Prostate gland (tissue), 2 donors: ENCODE measurements around the gene DGKB. TPM values are rescaled to one million over a fixed set of nuclear protein-coding genes. Genes with fewer than 3 reads are reported as not detected.

ENCODE experiments used
- DNase-seq: peaks from one replicate; pipeline ENCODE4 v3.0.0-alpha.2; 2019; ENCODE audit warnings: low spot score
- H3K27ac ChIP-seq, 2 donors: fragments of 200-600 bp; sonication (generic); 2 replicates each; pipeline ENCODE4 v1.5.1; 2017 to 2019
- H3K27me3 ChIP-seq: fragments of 200-600 bp; sonication (generic); replicated peaks from 2 replicates; pipeline ENCODE4 v1.5.1; 2019; ENCODE audit not compliant: insufficient read depth
- H3K36me3 ChIP-seq, 2 donors: fragments of 200-600 bp; sonication (generic); 1 replicate in 1 of 2; 2 replicates in 1 of 2; pipeline versions ENCODE4 v1.5.1 to v1.8.1; 2017 to 2019
- H3K4me1 ChIP-seq: fragments of 200-600 bp; sonication (generic); replicated peaks from 2 replicates; pipeline ENCODE4 v1.5.1; 2019
- H3K4me3 ChIP-seq, 2 donors: fragments of 200-600 bp; sonication (generic); 2 replicates each; pipeline ENCODE4 v1.5.1; 2017 to 2019
- H3K9me3 ChIP-seq: fragments of 200-600 bp; sonication (generic); 2 replicates; pipeline ENCODE4 v1.5.1; 2017
- CTCF ChIP-seq, 4 experiments: fragments of 200-600 bp in 2 of 4; fragments of 450-650 bp in 2 of 4; sonication (generic) in 2 of 4; IDR thresholded peaks; 1 replicate in 3 of 4; 2 replicates in 1 of 4; pipeline ENCODE4 v1.5.1; 2016 to 2019; ENCODE audit warnings: antibody characterized with exemption in 4 of 4, mild to moderate bottlenecking in 2 of 4, moderate library complexity in 2 of 4
- POLR2A ChIP-seq: fragments of 450-650 bp; IDR thresholded peaks from one replicate; pipeline ENCODE4 v1.6.1; 2016; ENCODE audit warnings: antibody characterized with exemption, mild to moderate bottlenecking
- POLR2AphosphoS5 ChIP-seq: sonication (generic); formaldehyde crosslinking; IDR thresholded peaks from one replicate; pipeline ENCODE4 v1.6.1; 2017; ENCODE audit warnings: antibody characterized with exemption
- WGBS: methylation state at CpG from one replicate; pipeline ENCODE4 v1.1.5; 2018; 5-methylcytosine and 5-hydroxymethylcytosine counted together
- intact Hi-C: fragments of 100-400 bp; cut with DNase I; formaldehyde crosslinking; loops from one replicate; pipeline ENCODE4 v1.14.2; 2022
- total RNA-seq, 2 donors: library from RNA; depleted of rRNA; stranded (reverse); fragments of >200 nt; gene quantifications; one replicate each; pipeline ENCODE4 v1.1.0, GENCODE V29; 2016

Gene DGKB
- total RNA-seq, 2 donors from 2014 or later: 0.45 TPM; not detected in 1

- DNase-seq: no peak
- intact Hi-C loops: no loop called here
Measured at GRCh38 chr7:14905764-14906163, 3.2 kb upstream of the DGKB start.

GRCh38 chr7:14900051-14900450, 2.5 kb downstream of the DGKB start:
- 87% methylated on average over 4 of the region's 4 CpGs for WGBS
- intact Hi-C loops: no loop called here
- H3K36me3 ChIP-seq: no peaks in the 10 kb centered on the region
- no peaks in the 10 kb centered on the region for H3K9me3 ChIP-seq
- no peak for TF ChIP-seq POLR2A
- no peak for TF ChIP-seq POLR2AphosphoS5
- TF ChIP-seq CTCF (IDR thresholded peaks at IDR 0.05): no peak
- no peaks in the 10 kb centered on the region for H3K27me3 ChIP-seq
- H3K4me1 ChIP-seq: no peaks in the 10 kb centered on the region
- H3K4me3 ChIP-seq: no peak overlapping the region
- no peak overlapping the region for H3K27ac ChIP-seq
- DNase-seq: no peak

More at GRCh38 chr7:14905764-14906163, 3.2 kb upstream of the DGKB start:
- Histone ChIP-seq H3K36me3 (no peaks in the 10 kb centered on the region), H3K4me1 (no peaks in the 10 kb centered on the region), H3K27ac (no peak overlapping the region), H3K4me3 (no peak overlapping the region), H3K9me3 (no peaks in the 10 kb centered on the region), H3K27me3 (no peaks in the 10 kb centered on the region)
- 58% methylated on average over 4 of the region's 4 CpGs for WGBS
- TF ChIP-seq POLR2AphosphoS5: no peak
- TF ChIP-seq POLR2A: no peak
- TF ChIP-seq CTCF (IDR thresholded peaks at IDR 0.05): no peak

- Histone ChIP-seq H3K27me3 (no peaks in the 10 kb centered on the region), H3K9me3 (no peaks in the 10 kb centered on the region), H3K27ac (no peak overlapping the region), H3K4me3 (no peak overlapping the region), H3K4me1 (no peaks in the 10 kb centered on the region), H3K36me3 (no peaks in the 10 kb centered on the region)
- no peak for DNase-seq
- intact Hi-C loops: no loop called here
- 62% methylated on average over 3 of the region's 3 CpGs for WGBS
- TF ChIP-seq POLR2AphosphoS5: no peak
- TF ChIP-seq POLR2A: no peak
- TF ChIP-seq CTCF (IDR thresholded peaks at IDR 0.05): no peak
Measured at GRCh38 chr7:14899030-14899429, 3.5 kb downstream of the DGKB start.

- Histone ChIP-seq H3K36me3 (no peaks in the 10 kb centered on the region), H3K9me3 (no peaks in the 10 kb centered on the region), H3K27me3 (no peaks in the 10 kb centered on the region), H3K4me3 (no peak overlapping the region), H3K27ac (no peak overlapping the region), H3K4me1 (no peaks in the 10 kb centered on the region)
- no peak for DNase-seq
- intact Hi-C loops: no loop called here
- WGBS: 94% methylated on average over 2 of the region's 2 CpGs
- no peak for TF ChIP-seq CTCF (IDR thresholded peaks at IDR 0.05)
- no peak for TF ChIP-seq POLR2AphosphoS5
- TF ChIP-seq POLR2A: no peak
Measured at GRCh38 chr7:14896461-14896860, 6.1 kb downstream of the DGKB start.

GRCh38 chr7:14894826-14895225, 7.7 kb downstream of the DGKB start:
- Histone ChIP-seq H3K36me3 (no peaks in the 10 kb centered on the region), H3K4me3 (no peak overlapping the region), H3K9me3 (no peaks in the 10 kb centered on the region), H3K27me3 (no peaks in the 10 kb centered on the region), H3K4me1 (no peaks in the 10 kb centered on the region), H3K27ac (no peak overlapping the region)
- TF ChIP-seq POLR2AphosphoS5 (no peak), CTCF (IDR thresholded peaks at IDR 0.05) (no peak), POLR2A (no peak)
- intact Hi-C loops: no loop called here
- DNase-seq: no peak
